PFSK-1 (cell line): ENCODE measurements around the gene FAM53B.

Experiments used
- FOXP2 ChIP-seq: optimal IDR thresholded peaks from 2 replicates; pipeline ENCODE3; 2011; ENCODE audit warnings: borderline replicate concordance, control low read depth, inconsistent platforms; ENCODE audit not compliant: insufficient read depth; ENCODE audit errors: extremely low read length, extremely low read depth
- POLR2AphosphoS5 ChIP-seq: IDR thresholded peaks from 2 replicates; pipeline ENCODE4 v1.6.1; 2012; ENCODE audit warnings: low read depth, mild to moderate bottlenecking, control low read depth, low read length, moderate library complexity
- TAF1 ChIP-seq: IDR thresholded peaks from 2 replicates; pipeline ENCODE4 v1.6.1; 2012; ENCODE audit warnings: low read length, control low read depth, borderline replicate concordance; ENCODE audit not compliant: insufficient read depth
- TF ChIP-seq, protein P1 (sequence below), 2 experiments: IDR thresholded peaks; 2 replicates each; pipeline versions ENCODE4 v1.6.1 to v1.8.0; 2011 to 2012; ENCODE audit warnings: low read depth in 2 of 2, low read length in 2 of 2, control low read depth in 1 of 2, inconsistent platforms in 1 of 2, mild to moderate bottlenecking in 1 of 2, moderate library complexity in 1 of 2; ENCODE audit not compliant: insufficient read depth in 1 of 2

DNA sequence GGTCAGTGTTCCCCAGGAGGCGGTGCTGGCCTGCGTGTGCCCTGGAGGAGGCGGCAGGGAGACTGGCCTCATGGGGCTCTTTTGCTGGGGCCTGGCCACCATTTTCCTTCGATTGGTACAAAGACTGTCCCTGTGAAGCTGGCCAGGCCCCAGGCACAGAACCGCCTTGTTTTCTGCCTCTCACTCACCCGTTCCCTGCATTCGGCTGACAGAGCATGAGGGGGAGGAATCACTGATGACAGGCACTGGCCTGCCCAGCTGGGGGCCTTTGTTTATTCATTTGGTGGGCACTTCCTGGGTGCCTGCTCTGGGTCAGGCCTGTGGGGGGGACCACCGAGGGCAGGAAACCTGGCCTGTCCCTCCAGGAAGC, 139.2 kb downstream of the FAM53B start:
- no peak for TF ChIP-seq POLR2AphosphoS5
- TF ChIP-seq, protein P1, sequence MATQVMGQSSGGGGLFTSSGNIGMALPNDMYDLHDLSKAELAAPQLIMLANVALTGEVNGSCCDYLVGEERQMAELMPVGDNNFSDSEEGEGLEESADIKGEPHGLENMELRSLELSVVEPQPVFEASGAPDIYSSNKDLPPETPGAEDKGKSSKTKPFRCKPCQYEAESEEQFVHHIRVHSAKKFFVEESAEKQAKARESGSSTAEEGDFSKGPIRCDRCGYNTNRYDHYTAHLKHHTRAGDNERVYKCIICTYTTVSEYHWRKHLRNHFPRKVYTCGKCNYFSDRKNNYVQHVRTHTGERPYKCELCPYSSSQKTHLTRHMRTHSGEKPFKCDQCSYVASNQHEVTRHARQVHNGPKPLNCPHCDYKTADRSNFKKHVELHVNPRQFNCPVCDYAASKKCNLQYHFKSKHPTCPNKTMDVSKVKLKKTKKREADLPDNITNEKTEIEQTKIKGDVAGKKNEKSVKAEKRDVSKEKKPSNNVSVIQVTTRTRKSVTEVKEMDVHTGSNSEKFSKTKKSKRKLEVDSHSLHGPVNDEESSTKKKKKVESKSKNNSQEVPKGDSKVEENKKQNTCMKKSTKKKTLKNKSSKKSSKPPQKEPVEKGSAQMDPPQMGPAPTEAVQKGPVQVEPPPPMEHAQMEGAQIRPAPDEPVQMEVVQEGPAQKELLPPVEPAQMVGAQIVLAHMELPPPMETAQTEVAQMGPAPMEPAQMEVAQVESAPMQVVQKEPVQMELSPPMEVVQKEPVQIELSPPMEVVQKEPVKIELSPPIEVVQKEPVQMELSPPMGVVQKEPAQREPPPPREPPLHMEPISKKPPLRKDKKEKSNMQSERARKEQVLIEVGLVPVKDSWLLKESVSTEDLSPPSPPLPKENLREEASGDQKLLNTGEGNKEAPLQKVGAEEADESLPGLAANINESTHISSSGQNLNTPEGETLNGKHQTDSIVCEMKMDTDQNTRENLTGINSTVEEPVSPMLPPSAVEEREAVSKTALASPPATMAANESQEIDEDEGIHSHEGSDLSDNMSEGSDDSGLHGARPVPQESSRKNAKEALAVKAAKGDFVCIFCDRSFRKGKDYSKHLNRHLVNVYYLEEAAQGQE (IDR thresholded peaks at IDR 0.05; ENCODE audit: insufficient read depth in 1 of 2, low read depth in 2 of 2, low read length in 2 of 2), result no peak
- no peak for TF ChIP-seq TAF1
- no peak for TF ChIP-seq FOXP2
